HG03280 (cell line): ENCODE results near the gene ACSM6.
A peak's percentile ranks its signal among the peaks of the same experiment; 100 is the strongest.

Experiments used
- ATAC-seq: cut with Tn5 transposase; IDR thresholded peaks from one replicate; pipeline ENCODE4 v1.9.1; 2021; ENCODE audit warnings: mild to moderate bottlenecking, moderate library complexity; ENCODE audit not compliant: unreplicated experiment

Gene ACSM6

DNA sequence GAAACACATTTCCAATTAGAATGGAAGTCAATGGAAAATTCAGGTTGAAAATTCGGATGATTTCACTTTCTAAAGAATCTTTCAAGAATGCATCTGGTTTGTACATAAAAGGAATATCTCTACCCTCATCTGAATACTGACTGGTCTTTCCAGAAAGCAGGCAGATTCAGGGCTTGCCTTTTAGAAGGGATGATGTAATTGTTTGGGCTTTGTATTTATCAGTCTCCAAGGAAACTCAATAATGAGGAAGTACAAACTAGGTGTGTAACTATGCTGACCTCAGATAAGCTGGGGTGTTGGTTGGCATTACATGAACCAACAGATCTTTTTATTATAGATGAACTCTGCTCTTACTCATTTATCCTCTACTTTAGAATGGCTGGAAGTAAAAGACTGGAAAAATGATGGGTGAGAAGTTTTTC lies 72.6 kb downstream of the ACSM6 start:
- peak; percentile 87 for ATAC-seq

- ATAC-seq, result no peak
These were observed 73.2 kb downstream of the ACSM6 start for GRCh38 chr10:95267251-95267650.

GRCh38 chr10:95268438-95268837 lies 74.4 kb downstream of the ACSM6 start:
- ATAC-seq, result no peak

GRCh38 chr10:95273393-95274312 lies 79.6 kb downstream of the ACSM6 start:
- ATAC-seq, result no peak

GRCh38 chr10:95275726-95276366 lies 81.8 kb downstream of the ACSM6 start:
- no peak for ATAC-seq

GRCh38 chr10:95276367-95277200 lies 82.5 kb downstream of the ACSM6 start:
- ATAC-seq, result no peak

GRCh38 chr10:95277201-95277570 lies 83.1 kb downstream of the ACSM6 start:
- ATAC-seq, result no peak

GRCh38 chr10:95277614-95278013 lies 83.6 kb downstream of the ACSM6 start:
- ATAC-seq, result no peak
